ENCODE measurements around the gene ADCK1. TPM values are rescaled to one million over a fixed set of nuclear protein-coding genes. Genes with fewer than 3 reads are reported as not detected.

ADCK1 gene
- total RNA-seq, 1 experiment from 2014 or later, result 12.2 TPM

DNA sequence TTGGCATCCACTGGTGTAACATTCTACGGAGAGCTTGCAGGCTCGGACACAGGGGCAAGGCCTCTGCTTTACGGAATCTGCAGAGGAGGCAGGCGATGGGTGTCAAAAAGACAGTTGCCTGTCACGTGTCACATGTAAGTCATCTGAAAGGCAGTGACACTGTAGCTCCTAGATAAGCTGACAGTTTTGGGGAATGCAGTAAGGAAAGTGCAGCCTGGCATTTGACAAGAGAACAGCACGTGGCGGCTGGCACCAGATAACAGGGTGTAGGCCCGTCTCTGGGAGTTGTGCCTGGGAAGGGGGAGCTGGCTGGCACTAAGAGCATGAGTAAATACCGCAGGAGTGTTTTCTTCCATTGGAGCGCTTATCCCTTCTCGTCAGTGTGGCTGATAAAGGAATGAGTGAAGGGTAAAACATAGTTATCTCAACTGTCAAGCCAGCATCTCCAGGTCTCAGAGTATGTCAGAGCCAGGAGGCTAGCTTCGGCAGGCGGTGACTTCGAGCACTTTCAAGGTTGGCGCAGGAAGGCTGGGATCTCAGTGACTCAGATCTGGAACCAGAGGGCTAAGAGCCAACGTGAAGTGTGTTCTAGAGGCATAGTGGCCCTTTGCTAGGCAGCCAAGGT is 26.1 kb downstream of the ADCK1 start:
- H4K20me1 ChIP-seq (ENCODE audit: control insufficient read depth, insufficient read depth, insufficient read length), result no peaks in the 10 kb centered on the region
- no peak overlapping the region for H4K91ac ChIP-seq (ENCODE audit: insufficient read length, low read depth, low read length)
- H3K4me3 Mint-ChIP-seq, result no peak overlapping the region; a peak in 1 of 5 replicates
- no peak overlapping the region for H3K18ac ChIP-seq (ENCODE audit: insufficient read length, low read depth, low read length)
- H4K8ac ChIP-seq (replicated peaks; ENCODE audit: insufficient read length, low read depth, low read length), result no peak overlapping the region
- no peak for DNase-seq
- H2BK5ac ChIP-seq (ENCODE audit: insufficient read length, low read length), result no peak overlapping the region
- H2AFZ ChIP-seq (ENCODE audit: low read length), result no peak overlapping the region
- no peak overlapping the region for H3K56ac ChIP-seq (ENCODE audit: insufficient read length, low read depth, low read length)
- no peaks in the 10 kb centered on the region for H3K4me1 ChIP-seq (ENCODE audit: insufficient read depth, low read length)
- no peak overlapping the region for H2BK20ac ChIP-seq (ENCODE audit: low read depth, low read length, poor library complexity, severe bottlenecking)
- H3K27ac Mint-ChIP-seq, result no peak overlapping the region; a peak in 1 of 7 replicates
- H3K23ac ChIP-seq (ENCODE audit: insufficient read length, low read depth, low read length), result no peak overlapping the region
- H4K5ac ChIP-seq (ENCODE audit: insufficient read length, low read depth, low read length), result no peak overlapping the region
- H3K4me2 ChIP-seq (ENCODE audit: insufficient read depth, insufficient read length, low read length), result no peak overlapping the region
- H3K27me3 ChIP-seq (ENCODE audit: insufficient read depth, low read length), result no peaks in the 10 kb centered on the region
- H2BK15ac ChIP-seq (ENCODE audit: low read depth, low read length), result no peak overlapping the region
- H3K9me3 ChIP-seq (ENCODE audit: control insufficient read depth, low read depth, low read length), result no peaks in the 10 kb centered on the region
- no peaks in the 10 kb centered on the region; a peak in 1 of 5 replicates for H3K9me3 Mint-ChIP-seq
- no CpG with 5 or more reads among the region's 16 CpGs for WGBS (ENCODE audit: extremely low coverage, insufficient read length, low lambda C conversion rate)
- peaks cover 0 to 23% (median 15%) of the 10 kb centered on the region in 3 experiments; a peak in 4 of 7 replicates for H3K36me3 Mint-ChIP-seq (ENCODE audit: insufficient read depth in 1 of 3, low read depth in 3 of 3)
- H3K4me1 Mint-ChIP-seq, result no peaks in the 10 kb centered on the region
- H2AK5ac ChIP-seq (ENCODE audit: insufficient read length, low read length), result no peak overlapping the region
- H3K9ac ChIP-seq (ENCODE audit: extremely low read depth, insufficient read length, low read length), result no peak overlapping the region
- no peak overlapping the region for H3K14ac ChIP-seq (ENCODE audit: insufficient read depth, low read length)
- no peaks in the 10 kb centered on the region for H3K79me1 ChIP-seq (ENCODE audit: insufficient read depth, low read depth, low read length, poor library complexity, severe bottlenecking)
- no peak overlapping the region for H3K27ac ChIP-seq (ENCODE audit: insufficient read length, low read depth, low read length)
- no peak overlapping the region for H3T11ph ChIP-seq (ENCODE audit: low read length)
- H3K79me2 ChIP-seq (ENCODE audit: insufficient read depth, low read length), result no peaks in the 10 kb centered on the region
- H3K23me2 ChIP-seq (ENCODE audit: insufficient read length, low read depth, low read length, poor library complexity, severe bottlenecking), result no peaks in the 10 kb centered on the region
- TF ChIP-seq, protein P1, sequence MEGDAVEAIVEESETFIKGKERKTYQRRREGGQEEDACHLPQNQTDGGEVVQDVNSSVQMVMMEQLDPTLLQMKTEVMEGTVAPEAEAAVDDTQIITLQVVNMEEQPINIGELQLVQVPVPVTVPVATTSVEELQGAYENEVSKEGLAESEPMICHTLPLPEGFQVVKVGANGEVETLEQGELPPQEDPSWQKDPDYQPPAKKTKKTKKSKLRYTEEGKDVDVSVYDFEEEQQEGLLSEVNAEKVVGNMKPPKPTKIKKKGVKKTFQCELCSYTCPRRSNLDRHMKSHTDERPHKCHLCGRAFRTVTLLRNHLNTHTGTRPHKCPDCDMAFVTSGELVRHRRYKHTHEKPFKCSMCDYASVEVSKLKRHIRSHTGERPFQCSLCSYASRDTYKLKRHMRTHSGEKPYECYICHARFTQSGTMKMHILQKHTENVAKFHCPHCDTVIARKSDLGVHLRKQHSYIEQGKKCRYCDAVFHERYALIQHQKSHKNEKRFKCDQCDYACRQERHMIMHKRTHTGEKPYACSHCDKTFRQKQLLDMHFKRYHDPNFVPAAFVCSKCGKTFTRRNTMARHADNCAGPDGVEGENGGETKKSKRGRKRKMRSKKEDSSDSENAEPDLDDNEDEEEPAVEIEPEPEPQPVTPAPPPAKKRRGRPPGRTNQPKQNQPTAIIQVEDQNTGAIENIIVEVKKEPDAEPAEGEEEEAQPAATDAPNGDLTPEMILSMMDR (conservative IDR thresholded peaks at IDR 0.05), result no peak
- H2BK12ac ChIP-seq (ENCODE audit: insufficient read length, low read depth, low read length), result no peak overlapping the region
- no peak overlapping the region for H3K4ac ChIP-seq (ENCODE audit: low read depth, low read length)
- H3K27me3 Mint-ChIP-seq (ENCODE audit: low read depth), result no peaks in the 10 kb centered on the region
- no peak overlapping the region for H2BK120ac ChIP-seq (ENCODE audit: low read depth, low read length, poor library complexity, severe bottlenecking)
